AG04450 (cell line): ENCODE data around the gene SFTPB. TPM values are rescaled to one million over a fixed set of nuclear protein-coding genes. Genes with fewer than 3 reads are reported as not detected.
A peak's percentile ranks its signal among the peaks of the same experiment; 100 is the strongest.

Source experiments
- CTCF ChIA-PET: fragments of 300-600, 350-600 bp; formaldehyde crosslinking; extraction: SDS; loops from one replicate; lab custom pipeline; 2022; ENCODE audit warnings: antibody characterized with exemption, inconsistent platforms; lab: Charles Lee
- POLR2A ChIA-PET: fragments of 350-600 bp; formaldehyde crosslinking; extraction: SDS; loops from one replicate; lab custom pipeline; 2021; ENCODE audit warnings: antibody characterized with exemption, inconsistent platforms; lab: Yijun Ruan, JAX
- DNase-seq: peaks from one replicate; pipeline ENCODE4 v3.0.0-alpha.2; 2011; ENCODE audit warnings: low read depth, low spot score
- H3K27ac ChIP-seq: one replicate; pipeline ENCODE4 v1.5.1; 2012; ENCODE audit warnings: low read depth, low read length, control low read depth
- H3K27me3 ChIP-seq: one replicate; pipeline ENCODE4 v1.6.0; 2012; ENCODE audit warnings: low read length; ENCODE audit not compliant: control insufficient read depth, insufficient read depth
- H3K4me3 ChIP-seq: 2 replicates; pipeline ENCODE4 v1.5.1; 2011; ENCODE audit warnings: mild to moderate bottlenecking, low read depth, low read length, control low read depth
- H3K9me3 ChIP-seq: 2 replicates; pipeline ENCODE4 v1.5.1; 2012; ENCODE audit warnings: low read length; ENCODE audit not compliant: control insufficient read depth, insufficient read depth
- CTCF ChIP-seq: IDR thresholded peaks from 2 replicates; pipeline ENCODE4 v1.5.1; 2011; ENCODE audit warnings: low read depth, low read length, control low read depth, inconsistent platforms
- polyA plus RNA-seq: library from polyadenylated mRNA; depleted of rRNA; stranded (reverse); fragments of >200 nt; gene quantifications from 2 replicates; pipeline ENCODE4 v1.2.3, GENCODE V29; 2011

Gene SFTPB
- polyA plus RNA-seq, 1 experiment: not detected

GRCh38 chr2:85665264-85665937 is 2.6 kb downstream of the SFTPB start:
- no peak overlapping the region for H3K4me3 ChIP-seq
- no peaks in the 10 kb centered on the region; the same call in 1 of the 2 replicates for H3K9me3 ChIP-seq
- POLR2A ChIA-PET: no interaction called here
- DNase-seq: no peak
- H3K27me3 ChIP-seq: no peaks in the 10 kb centered on the region
- CTCF ChIA-PET: interaction anchor here (1.7 kb wide), 1 partner anchor 28 kb away, joined by 5 read pairs; no protein-coding TSS in a partner anchor
- no peak for TF ChIP-seq CTCF
- no peak overlapping the region for H3K27ac ChIP-seq

GRCh38 chr2:85663594-85664565 is 4.1 kb downstream of the SFTPB start:
- Histone ChIP-seq H3K4me3 (no peak overlapping the region), H3K27me3 (no peaks in the 10 kb centered on the region), H3K27ac (no peak overlapping the region), H3K9me3 (no peaks in the 10 kb centered on the region; the same call in 1 of the 2 replicates)
- DNase-seq: no peak
- ChIA-PET POLR2A (no interaction called here), CTCF (interaction anchor here (0.5 to 1.7 kb wide), 3 partner anchors 12 to 44 kb away, joined by 3 to 5 read pairs (median 4); no protein-coding TSS in a partner anchor)
- TF ChIP-seq CTCF: no peak

GRCh38 chr2:85662899-85663593 is 5.0 kb downstream of the SFTPB start:
- no peak overlapping the region for H3K27ac ChIP-seq
- peak; percentile 71 for DNase-seq
- POLR2A ChIA-PET: interaction anchor here (0.6 kb wide), 1 partner anchor 47 kb away, joined by 3 read pairs; the partner anchor contains the start of gene USP39

More at GRCh38 chr2:85662899-85663593, 5.0 kb downstream of the SFTPB start:
- CTCF ChIA-PET: no interaction called here
- H3K27me3 ChIP-seq: no peaks in the 10 kb centered on the region
- H3K4me3 ChIP-seq: no peak overlapping the region
- TF ChIP-seq CTCF: no peak
- H3K9me3 ChIP-seq: no peaks in the 10 kb centered on the region; the same call in 1 of the 2 replicates
